Thoracic aorta (tissue), 2 donors: ENCODE measurements around the gene C4orf50. TPM values are rescaled to one million over a fixed set of nuclear protein-coding genes. Genes with fewer than 3 reads are reported as not detected.

ENCODE experiments used
- ATAC-seq: fragments of 150-250 bp; one replicate; pipeline ENCODE4 v1.8.0; 2017; ENCODE audit warnings: low read depth; ENCODE audit not compliant: insufficient number of reproducible peaks, low FRiP score
- DNase-seq: peaks from one replicate; pipeline ENCODE4 v3.0.0-alpha.2; 2020; ENCODE audit warnings: low spot score
- H3K27ac ChIP-seq, 2 donors: fragments of 200-600 bp; sonication (generic); 1 replicate in 1 of 2; 2 replicates in 1 of 2; pipeline ENCODE4 v1.5.1; 2016; ENCODE audit warnings: mild to moderate bottlenecking in 2 of 2, moderate library complexity in 2 of 2
- H3K27me3 ChIP-seq: fragments of 200-600 bp; sonication (generic); replicated peaks from 2 replicates; pipeline ENCODE4 v1.6.0; 2016; ENCODE audit warnings: mild to moderate bottlenecking; ENCODE audit not compliant: insufficient read depth
- H3K36me3 ChIP-seq: fragments of 200-600 bp; sonication (generic); one replicate; pipeline ENCODE4 v1.5.1; 2016
- H3K4me1 ChIP-seq, 2 donors: fragments of 200-600 bp; sonication (generic); 1 replicate in 1 of 2; 2 replicates in 1 of 2; pipeline versions ENCODE4 v1.5.1 to v1.6.0; 2016; ENCODE audit warnings: low read depth in 2 of 2, mild to moderate bottlenecking in 1 of 2; ENCODE audit not compliant: control insufficient read depth in 1 of 2
- H3K4me3 ChIP-seq: fragments of 200-600 bp; sonication (generic); 2 replicates; pipeline ENCODE4 v1.5.1; 2016; ENCODE audit warnings: mild to moderate bottlenecking
- H3K9me3 ChIP-seq: fragments of 200-600 bp; sonication (generic); 2 replicates; pipeline ENCODE4 v1.5.1; 2016
- total RNA-seq, 2 donors: library from RNA; depleted of rRNA; stranded (reverse); fragments of >200 nt; gene quantifications; one replicate each; pipeline versions ENCODE4 v1.1.0 to v1.2.3, GENCODE V29; 2016
- TF ChIP-seq, protein P1 (sequence below): fragments of 200-600 bp; sonication (generic); IDR thresholded peaks from one replicate; pipeline ENCODE4 v1.5.1; 2019; ENCODE audit warnings: antibody characterized with exemption

Gene C4orf50
- total RNA-seq, 2 donors from 2014 or later: 0.14 TPM; not detected in 1

DNA sequence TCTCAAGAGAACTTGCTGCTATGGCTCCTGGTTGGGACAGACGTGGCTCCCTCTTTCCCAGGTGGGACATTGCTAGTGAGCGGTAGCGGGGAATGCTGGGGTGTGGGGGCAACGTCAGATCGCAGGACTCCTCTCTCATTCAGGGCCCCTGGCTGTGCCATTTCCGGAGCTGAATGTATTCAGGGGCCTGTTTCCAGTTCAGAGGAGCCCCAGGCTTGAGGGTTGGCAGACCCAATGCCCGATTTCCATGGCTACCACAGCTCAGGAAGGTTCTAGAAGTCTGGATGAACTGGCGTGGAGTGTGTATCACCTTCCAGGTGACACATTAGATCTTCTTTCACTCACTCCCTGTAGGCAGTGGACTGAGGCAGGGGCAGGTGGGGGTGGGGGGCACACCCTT, 99.2 kb downstream of the C4orf50 start:
- DNase-seq (no peak), ATAC-seq (no peak)

DNA sequence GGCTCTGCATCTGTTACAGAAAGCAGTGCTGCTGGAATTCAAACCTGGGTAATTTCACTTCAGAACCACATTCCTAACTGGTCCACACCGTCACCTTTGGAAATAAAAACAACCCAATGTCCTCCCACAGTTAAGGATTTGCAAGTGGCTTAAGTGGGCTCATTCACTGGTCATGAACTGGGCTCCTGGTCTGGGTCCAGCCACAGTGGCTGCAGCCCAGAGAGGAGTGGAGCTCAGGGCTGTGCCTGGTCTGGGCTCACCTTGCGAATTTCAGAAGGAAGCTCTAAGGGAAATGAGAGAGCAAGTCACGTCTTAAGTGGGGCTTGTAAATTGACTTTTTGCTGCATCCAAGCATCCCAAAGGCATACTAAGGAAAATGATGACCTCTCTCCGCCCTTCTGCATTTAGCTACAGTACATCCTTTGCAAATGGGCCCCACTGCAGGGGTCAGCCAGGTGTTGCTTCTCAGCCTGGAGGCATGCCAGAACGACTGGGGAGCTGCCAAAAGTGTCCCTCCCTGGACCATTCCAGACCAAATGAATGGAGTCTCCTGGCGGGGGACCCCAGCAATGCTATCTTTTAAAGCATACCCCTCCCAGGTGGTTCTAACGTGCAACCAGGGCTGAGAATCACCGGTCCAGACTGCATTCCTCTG, 99.8 kb downstream of the C4orf50 start:
- TF ChIP-seq, protein P1, sequence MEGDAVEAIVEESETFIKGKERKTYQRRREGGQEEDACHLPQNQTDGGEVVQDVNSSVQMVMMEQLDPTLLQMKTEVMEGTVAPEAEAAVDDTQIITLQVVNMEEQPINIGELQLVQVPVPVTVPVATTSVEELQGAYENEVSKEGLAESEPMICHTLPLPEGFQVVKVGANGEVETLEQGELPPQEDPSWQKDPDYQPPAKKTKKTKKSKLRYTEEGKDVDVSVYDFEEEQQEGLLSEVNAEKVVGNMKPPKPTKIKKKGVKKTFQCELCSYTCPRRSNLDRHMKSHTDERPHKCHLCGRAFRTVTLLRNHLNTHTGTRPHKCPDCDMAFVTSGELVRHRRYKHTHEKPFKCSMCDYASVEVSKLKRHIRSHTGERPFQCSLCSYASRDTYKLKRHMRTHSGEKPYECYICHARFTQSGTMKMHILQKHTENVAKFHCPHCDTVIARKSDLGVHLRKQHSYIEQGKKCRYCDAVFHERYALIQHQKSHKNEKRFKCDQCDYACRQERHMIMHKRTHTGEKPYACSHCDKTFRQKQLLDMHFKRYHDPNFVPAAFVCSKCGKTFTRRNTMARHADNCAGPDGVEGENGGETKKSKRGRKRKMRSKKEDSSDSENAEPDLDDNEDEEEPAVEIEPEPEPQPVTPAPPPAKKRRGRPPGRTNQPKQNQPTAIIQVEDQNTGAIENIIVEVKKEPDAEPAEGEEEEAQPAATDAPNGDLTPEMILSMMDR: no peak
- H3K27me3 ChIP-seq: no peaks in the 10 kb centered on the region
- no peak overlapping the region for H3K27ac ChIP-seq
- H3K4me1 ChIP-seq: no peaks in the 10 kb centered on the region
- H3K9me3 ChIP-seq: no peaks in the 10 kb centered on the region
- ATAC-seq: no peak
- no peak overlapping the region for H3K4me3 ChIP-seq
- DNase-seq: no peak
- no peaks in the 10 kb centered on the region for H3K36me3 ChIP-seq

More for the DNA sequence above, 99.2 kb downstream of the C4orf50 start:
- Histone ChIP-seq H3K9me3 (no peaks in the 10 kb centered on the region), H3K27me3 (no peaks in the 10 kb centered on the region), H3K4me1 (no peaks in the 10 kb centered on the region), H3K4me3 (no peak overlapping the region), H3K36me3 (no peaks in the 10 kb centered on the region), H3K27ac (no peak overlapping the region)
- TF ChIP-seq, protein P1: no peak

DNA sequence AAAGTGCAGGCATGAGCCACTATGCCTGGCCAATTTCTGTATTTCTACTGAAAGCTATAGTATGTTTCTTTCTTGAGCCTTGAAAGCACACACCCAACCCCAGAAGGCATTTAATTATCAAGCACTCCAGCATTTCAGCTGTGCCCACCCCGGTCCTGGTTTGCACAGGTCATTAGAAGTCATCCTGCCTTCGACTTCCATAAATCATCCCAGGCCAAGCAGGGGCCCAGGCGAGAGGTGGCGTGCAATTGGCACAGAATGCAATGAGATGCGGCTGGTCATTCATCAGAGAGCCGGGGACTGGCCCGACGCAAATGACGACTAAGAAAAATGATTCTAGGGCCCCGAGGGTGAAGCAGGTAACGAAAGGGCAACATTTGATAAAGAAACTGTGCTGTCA, 100.6 kb downstream of the C4orf50 start:
- Histone ChIP-seq H3K4me1 (no peaks in the 10 kb centered on the region), H3K36me3 (no peaks in the 10 kb centered on the region), H3K27me3 (no peaks in the 10 kb centered on the region), H3K27ac (no peak overlapping the region), H3K9me3 (no peaks in the 10 kb centered on the region), H3K4me3 (no peak overlapping the region)
- TF ChIP-seq, protein P1: no peak
- ATAC-seq: no peak
- no peak for DNase-seq

DNA sequence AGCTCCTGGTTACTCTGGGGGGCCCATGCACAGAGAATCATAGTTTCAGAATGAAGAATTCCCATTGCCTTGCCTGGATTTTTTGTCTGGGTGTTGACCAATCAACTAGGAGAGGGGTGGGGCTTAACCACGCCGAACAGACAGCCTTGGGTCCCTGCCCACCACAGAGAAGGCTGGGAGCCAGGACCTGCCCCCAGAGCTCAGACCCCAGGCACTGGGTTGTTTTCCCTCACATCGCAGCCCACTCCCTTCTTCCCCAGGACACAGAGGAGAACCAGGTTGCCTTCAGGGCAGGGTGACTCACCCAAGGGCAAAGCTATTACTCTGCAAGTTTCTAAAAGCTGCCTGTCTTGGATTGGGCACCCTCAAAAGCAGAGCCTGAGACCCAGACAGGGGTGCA, 102.0 kb downstream of the C4orf50 start:
- Histone ChIP-seq H3K9me3 (no peaks in the 10 kb centered on the region), H3K4me1 (no peaks in the 10 kb centered on the region), H3K27ac (no peak overlapping the region), H3K4me3 (no peak overlapping the region), H3K36me3 (no peaks in the 10 kb centered on the region), H3K27me3 (no peaks in the 10 kb centered on the region)
- DNase-seq: no peak
- TF ChIP-seq, protein P1: no peak
- ATAC-seq: no peak

DNA sequence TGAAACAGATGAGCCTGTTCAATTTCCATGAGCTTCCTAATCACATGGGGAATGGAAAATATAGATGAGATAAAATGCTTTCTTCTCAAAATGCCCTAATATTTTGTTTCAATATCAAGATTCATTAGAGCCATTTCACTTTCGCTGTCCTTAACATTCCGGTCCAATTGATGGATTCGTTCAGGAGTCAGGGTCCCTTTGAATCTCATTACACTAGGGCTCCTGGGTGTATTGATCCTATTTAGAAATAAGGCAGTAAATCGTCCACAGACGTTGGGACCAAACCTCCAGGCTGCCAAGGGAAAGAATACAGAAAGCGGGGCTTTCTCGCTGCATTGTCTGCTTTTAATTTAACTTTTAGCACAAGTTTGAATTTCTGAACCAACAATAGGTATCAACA, 104.8 kb downstream of the C4orf50 start:
- no peaks in the 10 kb centered on the region for H3K27me3 ChIP-seq
- no peaks in the 10 kb centered on the region for H3K36me3 ChIP-seq
- ATAC-seq: no peak
- H3K4me3 ChIP-seq: no peak overlapping the region
- H3K27ac ChIP-seq: no peak overlapping the region
- H3K9me3 ChIP-seq: no peaks in the 10 kb centered on the region
- no peaks in the 10 kb centered on the region for H3K4me1 ChIP-seq
- no peak for DNase-seq
- TF ChIP-seq, protein P1: no peak
